ENCODE data around the gene NKX1-2. TPM values are rescaled to one million over a fixed set of nuclear protein-coding genes. Genes with fewer than 3 reads are reported as not detected.

Gene NKX1-2
- total RNA-seq, 1 donor from 2014 or later = not detected

DNA sequence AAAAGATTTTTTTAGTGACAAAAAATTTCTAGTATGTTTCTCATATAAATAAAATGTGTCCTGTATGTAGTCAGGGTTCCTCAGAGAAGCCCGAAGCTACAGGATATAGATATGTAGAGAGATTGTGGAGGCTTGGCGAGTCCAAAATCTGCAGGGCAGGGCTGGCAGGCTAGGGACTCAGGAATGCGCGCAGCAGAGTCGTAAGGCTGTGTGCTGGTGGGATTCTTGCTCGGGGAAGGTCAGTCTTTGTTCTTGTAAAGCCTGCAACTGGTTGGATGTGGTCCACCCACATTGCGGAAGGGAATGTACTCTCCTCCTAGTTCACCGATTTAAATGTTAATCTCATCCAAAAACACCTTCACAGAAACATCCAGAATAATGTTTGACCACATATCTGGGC is 42.4 kb upstream of the NKX1-2 start:
- H3K36me3 Mint-ChIP-seq (ENCODE audit: low read depth) = peaks cover 32% of the 10 kb centered on the region
- H3K4me3 Mint-ChIP-seq = no peak overlapping the region
- CTCF ChIA-PET = no interaction called here
- no peak overlapping the region for H3K27ac Mint-ChIP-seq
- H3K27me3 Mint-ChIP-seq = no peaks in the 10 kb centered on the region
- TF ChIP-seq, protein P1, sequence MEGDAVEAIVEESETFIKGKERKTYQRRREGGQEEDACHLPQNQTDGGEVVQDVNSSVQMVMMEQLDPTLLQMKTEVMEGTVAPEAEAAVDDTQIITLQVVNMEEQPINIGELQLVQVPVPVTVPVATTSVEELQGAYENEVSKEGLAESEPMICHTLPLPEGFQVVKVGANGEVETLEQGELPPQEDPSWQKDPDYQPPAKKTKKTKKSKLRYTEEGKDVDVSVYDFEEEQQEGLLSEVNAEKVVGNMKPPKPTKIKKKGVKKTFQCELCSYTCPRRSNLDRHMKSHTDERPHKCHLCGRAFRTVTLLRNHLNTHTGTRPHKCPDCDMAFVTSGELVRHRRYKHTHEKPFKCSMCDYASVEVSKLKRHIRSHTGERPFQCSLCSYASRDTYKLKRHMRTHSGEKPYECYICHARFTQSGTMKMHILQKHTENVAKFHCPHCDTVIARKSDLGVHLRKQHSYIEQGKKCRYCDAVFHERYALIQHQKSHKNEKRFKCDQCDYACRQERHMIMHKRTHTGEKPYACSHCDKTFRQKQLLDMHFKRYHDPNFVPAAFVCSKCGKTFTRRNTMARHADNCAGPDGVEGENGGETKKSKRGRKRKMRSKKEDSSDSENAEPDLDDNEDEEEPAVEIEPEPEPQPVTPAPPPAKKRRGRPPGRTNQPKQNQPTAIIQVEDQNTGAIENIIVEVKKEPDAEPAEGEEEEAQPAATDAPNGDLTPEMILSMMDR (IDR thresholded peaks at IDR 0.05) = no peak
- peaks cover under 1% of the 10 kb centered on the region for H3K9me3 Mint-ChIP-seq
- no peak for DNase-seq
- intact Hi-C loops (cut with micrococcal nuclease) = no loop called here
- POLR2A ChIA-PET = no interaction called here
- H3K4me1 Mint-ChIP-seq = peaks cover 2% of the 10 kb centered on the region
- no peak for ATAC-seq (ENCODE audit: low read depth)

- H3K36me3 Mint-ChIP-seq (ENCODE audit: low read depth) = peaks cover 36% of the 10 kb centered on the region
- H3K4me1 Mint-ChIP-seq = peaks cover 2% of the 10 kb centered on the region
- H3K27me3 Mint-ChIP-seq = no peaks in the 10 kb centered on the region
- no peak overlapping the region for H3K27ac Mint-ChIP-seq
- no peak for DNase-seq
- ChIA-PET CTCF (no interaction called here), POLR2A (no interaction called here)
- H3K9me3 Mint-ChIP-seq = peaks cover 4% of the 10 kb centered on the region
- intact Hi-C loops (cut with micrococcal nuclease) = no loop called here
- TF ChIP-seq, protein P1 (IDR thresholded peaks at IDR 0.05) = no peak
- H3K4me3 Mint-ChIP-seq = no peak overlapping the region
- no peak for ATAC-seq (ENCODE audit: low read depth)
These were observed 41.3 kb upstream of the NKX1-2 start for GRCh38 chr10:124491105-124491504.

- ChIA-PET POLR2A (no interaction called here), CTCF (no interaction called here)
- Mint-ChIP-seq H3K4me3 (no peak overlapping the region), H3K27ac (no peak overlapping the region), H3K4me1 (no peaks in the 10 kb centered on the region), H3K36me3 (ENCODE audit: low read depth) (peaks cover 26% of the 10 kb centered on the region), H3K27me3 (no peaks in the 10 kb centered on the region), H3K9me3 (peaks cover 4% of the 10 kb centered on the region)
- intact Hi-C loops (cut with micrococcal nuclease) = no loop called here
- TF ChIP-seq, protein P1 (IDR thresholded peaks at IDR 0.05) = no peak
- ATAC-seq (ENCODE audit: low read depth) = no peak
- DNase-seq = no peak
These were observed 36.8 kb upstream of the NKX1-2 start for GRCh38 chr10:124486635-124487034.

DNA sequence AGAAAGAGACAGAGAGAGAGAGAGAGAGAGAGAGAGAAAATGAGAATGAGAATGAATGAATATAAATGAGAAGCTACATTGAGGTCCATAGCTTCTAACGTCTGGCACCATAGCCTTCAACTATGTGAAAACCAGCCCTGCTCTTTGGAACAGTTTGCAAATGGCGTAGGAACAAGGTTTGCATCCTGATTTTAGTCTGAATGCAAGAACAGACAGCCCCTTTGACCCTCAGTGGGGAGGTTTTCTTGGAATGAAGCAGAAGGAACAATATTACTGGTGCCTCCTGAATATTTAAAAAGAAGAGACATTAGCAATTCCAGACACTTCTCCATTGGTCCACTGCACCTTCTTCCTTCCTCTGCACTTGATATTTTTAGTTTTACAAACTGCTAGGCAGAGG is 34.8 kb upstream of the NKX1-2 start:
- Mint-ChIP-seq H3K36me3 (ENCODE audit: low read depth) (peaks cover 18% of the 10 kb centered on the region), H3K4me1 (no peaks in the 10 kb centered on the region), H3K9me3 (peaks cover 4% of the 10 kb centered on the region), H3K27me3 (no peaks in the 10 kb centered on the region), H3K27ac (no peak overlapping the region), H3K4me3 (no peak overlapping the region)
- POLR2A ChIA-PET = interaction anchor here (0.7 kb wide), 1 partner anchor 287 kb away, joined by 3 read pairs; no protein-coding TSS in a partner anchor
- intact Hi-C loops (cut with micrococcal nuclease) = no loop called here
- ATAC-seq (ENCODE audit: low read depth) (no peak), DNase-seq (no peak)
- CTCF ChIA-PET = no interaction called here
- TF ChIP-seq, protein P1 (IDR thresholded peaks at IDR 0.05) = no peak

GRCh38 chr10:124484031-124484430 is 34.2 kb upstream of the NKX1-2 start:
- Mint-ChIP-seq H3K9me3 (peaks cover 4% of the 10 kb centered on the region), H3K4me1 (no peaks in the 10 kb centered on the region), H3K4me3 (no peak overlapping the region), H3K27me3 (no peaks in the 10 kb centered on the region), H3K36me3 (ENCODE audit: low read depth) (peaks cover 18% of the 10 kb centered on the region), H3K27ac (no peak overlapping the region)
- no peak for DNase-seq
- POLR2A ChIA-PET = interaction anchor here (0.7 kb wide), 1 partner anchor 288 kb away, joined by 3 read pairs; no protein-coding TSS in a partner anchor
- TF ChIP-seq, protein P1 (IDR thresholded peaks at IDR 0.05) = no peak
- intact Hi-C loops (cut with micrococcal nuclease) = no loop called here
- CTCF ChIA-PET = no interaction called here
- ATAC-seq (ENCODE audit: low read depth) = no peak

Data from activated B cell treated with CpG ODN at 0.5 μM for 24 hours (primary cell).